T-helper 22 cell (primary cell): ENCODE data around the gene HAND2.

Source experiments
- DNase-seq: peaks from one replicate; pipeline ENCODE4 v3.0.0-alpha.2; 2020; ENCODE audit warnings: low read depth

Gene HAND2

DNA sequence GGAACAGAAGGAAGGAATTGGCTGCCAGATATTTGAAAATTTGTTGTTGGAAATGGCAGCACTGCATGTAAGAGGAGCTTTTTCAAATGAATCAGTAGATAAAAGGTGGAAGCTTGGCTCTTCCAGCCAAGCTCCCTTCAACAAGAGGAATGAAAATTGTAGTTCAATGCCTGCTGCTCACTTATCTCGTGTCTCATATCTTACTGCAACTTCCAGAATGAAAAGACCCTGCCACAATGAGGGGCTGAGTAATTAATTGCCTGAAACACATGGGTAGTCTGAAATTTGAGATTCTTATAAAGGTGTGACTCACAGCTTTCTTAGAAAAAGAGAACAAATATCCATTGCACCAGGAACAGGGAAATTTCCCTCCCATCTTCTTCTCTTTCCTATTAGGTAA is 53.0 kb downstream of the HAND2 start:
- no peak for DNase-seq
